HG02610 (cell line): Measurements from ENCODE around the gene ITGAD.

Experiments
- ATAC-seq: cut with Tn5 transposase; IDR thresholded peaks from one replicate; pipeline ENCODE4 v1.9.1; 2021; ENCODE audit warnings: mild to moderate bottlenecking, moderate library complexity; ENCODE audit not compliant: unreplicated experiment

Gene ITGAD

GRCh38 chr16:31474173-31474714, 81.1 kb downstream of the ITGAD start:
- ATAC-seq, result no peak

GRCh38 chr16:31474773-31475738, 81.9 kb downstream of the ITGAD start:
- ATAC-seq, result no peak

DNA sequence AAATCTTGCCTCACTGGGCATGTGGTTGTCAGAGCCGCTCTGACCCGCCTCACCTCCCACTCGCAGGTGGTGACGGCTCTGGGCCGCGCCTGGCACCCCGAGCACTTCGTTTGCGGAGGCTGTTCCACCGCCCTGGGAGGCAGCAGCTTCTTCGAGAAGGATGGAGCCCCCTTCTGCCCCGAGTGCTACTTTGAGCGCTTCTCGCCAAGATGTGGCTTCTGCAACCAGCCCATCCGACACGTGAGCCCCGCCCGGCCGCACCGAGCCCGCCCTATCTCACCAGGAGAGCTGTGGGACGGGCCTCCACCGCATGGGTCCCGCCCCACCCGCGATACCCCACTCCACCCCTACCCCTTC, 82.8 kb downstream of the ITGAD start:
- no peak for ATAC-seq
